ENCODE measurements around the gene MGAT3.

Gene MGAT3

DNA sequence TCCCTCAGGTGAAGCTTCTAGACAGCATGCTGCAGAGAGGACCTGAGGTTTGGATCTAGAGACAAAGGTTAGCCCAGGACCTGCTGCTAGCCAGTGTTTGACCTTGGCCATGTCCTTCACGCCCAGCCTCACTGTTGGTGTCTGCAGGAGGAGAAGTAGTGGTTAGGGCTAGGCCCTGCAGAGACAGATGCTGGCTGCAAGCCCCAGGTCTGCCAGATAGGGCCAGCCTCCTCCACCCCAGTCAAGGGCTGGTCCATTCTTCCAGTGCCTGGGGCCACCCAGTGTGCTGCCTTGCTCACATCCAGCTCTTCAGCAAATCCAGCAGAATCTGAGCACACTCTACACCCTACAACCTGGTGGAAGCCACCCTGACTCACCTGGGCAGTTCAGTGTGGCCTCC, 23.7 kb downstream of the MGAT3 start (continued):
- TF ChIP-seq, protein P1, sequence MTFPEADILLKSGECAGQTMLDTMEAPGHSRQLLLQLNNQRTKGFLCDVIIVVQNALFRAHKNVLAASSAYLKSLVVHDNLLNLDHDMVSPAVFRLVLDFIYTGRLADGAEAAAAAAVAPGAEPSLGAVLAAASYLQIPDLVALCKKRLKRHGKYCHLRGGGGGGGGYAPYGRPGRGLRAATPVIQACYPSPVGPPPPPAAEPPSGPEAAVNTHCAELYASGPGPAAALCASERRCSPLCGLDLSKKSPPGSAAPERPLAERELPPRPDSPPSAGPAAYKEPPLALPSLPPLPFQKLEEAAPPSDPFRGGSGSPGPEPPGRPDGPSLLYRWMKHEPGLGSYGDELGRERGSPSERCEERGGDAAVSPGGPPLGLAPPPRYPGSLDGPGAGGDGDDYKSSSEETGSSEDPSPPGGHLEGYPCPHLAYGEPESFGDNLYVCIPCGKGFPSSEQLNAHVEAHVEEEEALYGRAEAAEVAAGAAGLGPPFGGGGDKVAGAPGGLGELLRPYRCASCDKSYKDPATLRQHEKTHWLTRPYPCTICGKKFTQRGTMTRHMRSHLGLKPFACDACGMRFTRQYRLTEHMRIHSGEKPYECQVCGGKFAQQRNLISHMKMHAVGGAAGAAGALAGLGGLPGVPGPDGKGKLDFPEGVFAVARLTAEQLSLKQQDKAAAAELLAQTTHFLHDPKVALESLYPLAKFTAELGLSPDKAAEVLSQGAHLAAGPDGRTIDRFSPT (tag by site-specific recombination; IDR thresholded peaks at IDR 0.05): no peak

DNA sequence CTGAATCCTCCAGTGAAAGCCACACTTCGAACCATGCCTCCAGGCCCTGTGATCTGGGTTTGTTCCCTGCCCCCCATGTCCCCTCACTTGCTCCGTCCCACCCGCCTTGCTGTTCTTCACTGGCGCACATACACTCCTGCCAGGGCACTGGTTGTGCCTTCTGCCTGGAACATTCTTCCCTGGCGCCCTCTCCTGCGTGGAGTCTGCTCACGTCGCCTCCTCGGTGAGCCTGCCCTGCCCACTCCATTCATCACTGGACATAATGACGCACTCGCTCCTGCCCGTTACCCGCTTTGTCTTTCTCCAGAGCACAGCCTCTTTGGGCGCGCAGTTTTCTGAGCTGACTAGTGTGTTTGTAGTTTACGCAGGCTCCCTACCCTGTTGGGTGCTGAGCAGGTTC, 24.2 kb downstream of the MGAT3 start:
- H3K9me3 ChIP-seq (ENCODE audit: control insufficient read depth, insufficient read depth, low read depth, low read length): no peaks in the 10 kb centered on the region
- H3K27ac ChIP-seq (ENCODE audit: extremely low read depth, low read depth, low read length): no peak overlapping the region
- H3K4me1 ChIP-seq (ENCODE audit: control insufficient read depth, insufficient read depth, low read length): no peaks in the 10 kb centered on the region
- CTCF ChIA-PET: interaction anchor here (1.1 kb wide), 1 partner anchor 15 kb away, joined by 6 read pairs; no protein-coding TSS in a partner anchor
- TF ChIP-seq, protein P2, sequence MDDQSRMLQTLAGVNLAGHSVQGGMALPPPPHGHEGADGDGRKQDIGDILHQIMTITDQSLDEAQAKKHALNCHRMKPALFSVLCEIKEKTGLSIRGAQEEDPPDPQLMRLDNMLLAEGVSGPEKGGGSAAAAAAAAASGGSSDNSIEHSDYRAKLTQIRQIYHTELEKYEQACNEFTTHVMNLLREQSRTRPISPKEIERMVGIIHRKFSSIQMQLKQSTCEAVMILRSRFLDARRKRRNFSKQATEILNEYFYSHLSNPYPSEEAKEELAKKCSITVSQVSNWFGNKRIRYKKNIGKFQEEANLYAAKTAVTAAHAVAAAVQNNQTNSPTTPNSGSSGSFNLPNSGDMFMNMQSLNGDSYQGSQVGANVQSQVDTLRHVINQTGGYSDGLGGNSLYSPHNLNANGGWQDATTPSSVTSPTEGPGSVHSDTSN (CRISPR knock-in tag; IDR thresholded peaks at IDR 0.05): no peak
- no peak for TF ChIP-seq ZNF658 (tag by site-specific recombination; IDR thresholded peaks at IDR 0.05)
- no peak for TF ChIP-seq ZNF560 (tag by site-specific recombination; IDR thresholded peaks at IDR 0.05; ENCODE audit: borderline replicate concordance)
- TF ChIP-seq BCL11A (tag by site-specific recombination; IDR thresholded peaks at IDR 0.05; ENCODE audit: low read depth): no peak
- TF ChIP-seq, protein P3, sequence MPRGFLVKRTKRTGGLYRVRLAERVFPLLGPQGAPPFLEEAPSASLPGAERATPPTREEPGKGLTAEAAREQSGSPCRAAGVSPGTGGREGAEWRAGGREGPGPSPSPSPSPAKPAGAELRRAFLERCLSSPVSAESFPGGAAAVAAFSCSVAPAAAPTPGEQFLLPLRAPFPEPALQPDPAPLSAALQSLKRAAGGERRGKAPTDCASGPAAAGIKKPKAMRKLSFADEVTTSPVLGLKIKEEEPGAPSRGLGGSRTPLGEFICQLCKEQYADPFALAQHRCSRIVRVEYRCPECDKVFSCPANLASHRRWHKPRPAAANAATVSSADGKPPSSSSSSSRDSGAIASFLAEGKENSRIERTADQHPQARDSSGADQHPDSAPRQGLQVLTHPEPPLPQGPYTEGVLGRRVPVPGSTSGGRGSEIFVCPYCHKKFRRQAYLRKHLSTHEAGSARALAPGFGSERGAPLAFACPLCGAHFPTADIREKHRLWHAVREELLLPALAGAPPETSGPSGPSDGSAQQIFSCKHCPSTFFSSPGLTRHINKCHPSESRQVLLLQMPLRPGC (tag by site-specific recombination; IDR thresholded peaks at IDR 0.05): no peak
- no peak for TF ChIP-seq ZNF660 (tag by site-specific recombination; IDR thresholded peaks at IDR 0.05)
- no peak for TF ChIP-seq ZEB2 (tag by site-specific recombination; IDR thresholded peaks at IDR 0.05)
- no peak for TF ChIP-seq MEIS1 (CRISPR knock-in tag; IDR thresholded peaks at IDR 0.05; ENCODE audit: borderline replicate concordance)
- TF ChIP-seq, protein P4, sequence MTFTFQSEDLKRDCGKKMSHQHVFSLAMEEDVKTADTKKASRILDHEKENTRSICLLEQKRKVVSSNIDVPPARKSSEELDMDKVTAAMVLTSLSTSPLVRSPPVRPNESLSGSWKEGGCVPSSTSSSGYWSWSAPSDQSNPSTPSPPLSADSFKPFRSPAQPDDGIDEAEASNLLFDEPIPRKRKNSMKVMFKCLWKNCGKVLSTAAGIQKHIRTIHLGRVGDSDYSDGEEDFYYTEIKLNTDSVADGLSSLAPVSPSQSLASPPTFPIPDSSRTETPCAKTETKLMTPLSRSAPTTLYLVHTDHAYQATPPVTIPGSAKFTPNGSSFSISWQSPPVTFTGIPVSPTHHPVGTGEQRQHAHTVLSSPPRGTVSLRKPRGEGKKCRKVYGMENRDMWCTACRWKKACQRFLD (tag by site-specific recombination; IDR thresholded peaks at IDR 0.05): no peak
- TF ChIP-seq ZNF132 (tag by site-specific recombination; IDR thresholded peaks at IDR 0.05; ENCODE audit: borderline replicate concordance): no peak
- TF ChIP-seq ZNF624 (tag by site-specific recombination; IDR thresholded peaks at IDR 0.05): no peak
- TF ChIP-seq ZSCAN23 (tag by site-specific recombination; IDR thresholded peaks at IDR 0.05): no peak
- TF ChIP-seq ZNF140 (tag by site-specific recombination; IDR thresholded peaks at IDR 0.05): no peak
- no peak for TF ChIP-seq ZNF529 (tag by site-specific recombination; IDR thresholded peaks at IDR 0.05; ENCODE audit: insufficient replicate concordance)
- TF ChIP-seq, protein P5, sequence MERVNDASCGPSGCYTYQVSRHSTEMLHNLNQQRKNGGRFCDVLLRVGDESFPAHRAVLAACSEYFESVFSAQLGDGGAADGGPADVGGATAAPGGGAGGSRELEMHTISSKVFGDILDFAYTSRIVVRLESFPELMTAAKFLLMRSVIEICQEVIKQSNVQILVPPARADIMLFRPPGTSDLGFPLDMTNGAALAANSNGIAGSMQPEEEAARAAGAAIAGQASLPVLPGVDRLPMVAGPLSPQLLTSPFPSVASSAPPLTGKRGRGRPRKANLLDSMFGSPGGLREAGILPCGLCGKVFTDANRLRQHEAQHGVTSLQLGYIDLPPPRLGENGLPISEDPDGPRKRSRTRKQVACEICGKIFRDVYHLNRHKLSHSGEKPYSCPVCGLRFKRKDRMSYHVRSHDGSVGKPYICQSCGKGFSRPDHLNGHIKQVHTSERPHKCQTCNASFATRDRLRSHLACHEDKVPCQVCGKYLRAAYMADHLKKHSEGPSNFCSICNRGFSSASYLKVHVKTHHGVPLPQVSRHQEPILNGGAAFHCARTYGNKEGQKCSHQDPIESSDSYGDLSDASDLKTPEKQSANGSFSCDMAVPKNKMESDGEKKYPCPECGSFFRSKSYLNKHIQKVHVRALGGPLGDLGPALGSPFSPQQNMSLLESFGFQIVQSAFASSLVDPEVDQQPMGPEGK (tag by site-specific recombination; IDR thresholded peaks at IDR 0.05): no peak
- H3K4me3 ChIP-seq (ENCODE audit: low read depth, low read length): no peak overlapping the region
- peaks cover 0 to 6% of the 10 kb centered on the region in 2 experiments; a peak in 2 of 3 replicates for H3K36me3 ChIP-seq (ENCODE audit: control insufficient read depth in 2 of 2, insufficient read depth in 1 of 2, low read length in 2 of 2)
- POLR2A ChIA-PET: interaction anchor here (1.2 kb wide), 1 partner anchor 9 kb away, joined by 3 read pairs; no protein-coding TSS in a partner anchor
